Upper lobe of left lung (tissue), 4 donors: ENCODE measurements around the gene XPNPEP3.

Experiments used
- CTCF ChIP-seq, 6 experiments: fragments of 450-650 bp in 4 of 6; fragments of 200-600 bp in 2 of 6; sonication (generic) in 2 of 6; IDR thresholded peaks; one replicate each; pipeline ENCODE4 v1.5.1; 2016 to 2019; ENCODE audit warnings: antibody characterized with exemption in 6 of 6
- POLR2A ChIP-seq, 4 donors: fragments of 450-650 bp; IDR thresholded peaks; one replicate each; pipeline ENCODE4 v1.5.1; 2016 to 2017; ENCODE audit warnings: antibody characterized with exemption in 4 of 4, mild to moderate bottlenecking in 2 of 4
- POLR2AphosphoS5 ChIP-seq, 2 donors: sonication (generic); formaldehyde crosslinking; IDR thresholded peaks; one replicate each; pipeline ENCODE4 v1.5.1; 2017; ENCODE audit warnings: antibody characterized with exemption in 2 of 2

GRCh38 chr22:40967111-40967760 is 110.3 kb downstream of the XPNPEP3 start:
- TF ChIP-seq POLR2A (IDR thresholded peaks at IDR 0.05) (no peak), CTCF (IDR thresholded peaks at IDR 0.05) (no peak), POLR2AphosphoS5 (IDR thresholded peaks at IDR 0.05) (no peak)
